CD4-positive, CD25-positive, alpha-beta regulatory T cell (primary cell): ENCODE data around the gene PCDHGA11. TPM values are rescaled to one million over a fixed set of nuclear protein-coding genes. Genes with fewer than 3 reads are reported as not detected.
"Not testable (repeated sequence)": the region's sequence is repeated elsewhere in the genome, so short reads cannot be mapped to it uniquely, and the experiment has no call there.

Source experiments
- ATAC-seq, 2 donors: fragments of 150-1000 bp; cut with Tn5 transposase; one replicate each; pipeline ENCODE4 v1.10.0; 2021; ENCODE audit warnings: low read depth in 2 of 2, moderate number of reproducible peaks in 2 of 2, moderate library complexity in 1 of 2
- DNase-seq, 3 donors: peaks; one replicate each; pipeline versions ENCODE4 v3.0.0 to v3.0.0-alpha.2; 2012 to 2022; ENCODE audit warnings: mixed read lengths in 1 of 3
- H3K27ac ChIP-seq: one replicate; pipeline ENCODE4 v1.7.0; 2013; ENCODE audit warnings: mild to moderate bottlenecking, low read length; ENCODE audit not compliant: insufficient read depth, poor library complexity, severe bottlenecking
- H3K27me3 ChIP-seq: one replicate; pipeline ENCODE4 v1.7.0; 2013; ENCODE audit warnings: low read length; ENCODE audit not compliant: control insufficient read depth, insufficient read depth
- H3K36me3 ChIP-seq: one replicate; pipeline ENCODE4 v1.7.0; 2013; ENCODE audit warnings: mild to moderate bottlenecking, low read length, moderate library complexity; ENCODE audit not compliant: control insufficient read depth, insufficient read depth
- H3K4me1 ChIP-seq: 2 replicates; pipeline ENCODE4 v1.7.0; 2013; ENCODE audit warnings: mild to moderate bottlenecking, low read length; ENCODE audit not compliant: insufficient read depth, control insufficient read depth, poor library complexity, severe bottlenecking
- H3K4me3 ChIP-seq: one replicate; pipeline ENCODE4 v1.7.0; 2013; ENCODE audit warnings: low read depth, mild to moderate bottlenecking, low read length, moderate library complexity
- H3K9me3 ChIP-seq, 2 experiments: 1 replicate in 1 of 2; 2 replicates in 1 of 2; pipeline ENCODE4 v1.7.0; 2013; ENCODE audit warnings: low read length in 2 of 2, mild to moderate bottlenecking in 1 of 2, moderate library complexity in 1 of 2; ENCODE audit not compliant: control insufficient read depth in 2 of 2
- H3K27ac Mint-ChIP-seq, 3 donors: one replicate each; pipeline ENCODE4 v1.8.0; 2020 to 2022; ENCODE audit warnings: mild to moderate bottlenecking in 3 of 3, mixed read lengths in 3 of 3, moderate library complexity in 2 of 3
- H3K27me3 Mint-ChIP-seq: one replicate; pipeline ENCODE4 v1.8.0; 2022; ENCODE audit warnings: mild to moderate bottlenecking, mixed read lengths
- H3K36me3 Mint-ChIP-seq: one replicate; pipeline ENCODE4 v1.8.0; 2020; ENCODE audit warnings: mixed read lengths
- H3K4me1 Mint-ChIP-seq, 4 donors: one replicate each; pipeline ENCODE4 v1.8.0; 2020 to 2022; ENCODE audit warnings: mixed read lengths in 4 of 4, mild to moderate bottlenecking in 1 of 4
- H3K4me3 Mint-ChIP-seq, 4 donors: one replicate each; pipeline ENCODE4 v1.8.0; 2020 to 2022; ENCODE audit warnings: mild to moderate bottlenecking in 4 of 4, mixed read lengths in 4 of 4, moderate library complexity in 3 of 4
- H3K9me3 Mint-ChIP-seq, 7 donors: one replicate each; pipeline ENCODE4 v1.8.0; 2020 to 2022; ENCODE audit warnings: mixed read lengths in 7 of 7, mild to moderate bottlenecking in 3 of 7, moderate library complexity in 2 of 7
- polyA plus RNA-seq, 4 donors: library from polyadenylated mRNA; unstranded; fragments of 300-500 nt; fragmentation: Illumina TruSeq; gene quantifications; one replicate each; pipeline ENCODE4 v1.2.3, GENCODE V29; 2021
- total RNA-seq: library from RNA; stranded (reverse); gene quantifications from one replicate; pipeline ENCODE4 v1.2.3, GENCODE V29; 2022

Gene PCDHGA11
- total and polyA plus RNA-seq, 5 donors from 2014 or later, result not detected

- Histone ChIP-seq H3K4me1 (no peaks in the 10 kb centered on the region), H3K4me3 (no peak overlapping the region), H3K27me3 (peaks cover 28% of the 10 kb centered on the region), H3K27ac (no peak overlapping the region), H3K9me3 (peaks cover 6 to 26% of the 10 kb centered on the region in 2 experiments), H3K36me3 (no peaks in the 10 kb centered on the region)
- H3K36me3 Mint-ChIP-seq, result peaks cover 10% of the 10 kb centered on the region
- DNase-seq, result no peak
- no peak overlapping the region for H3K4me3 Mint-ChIP-seq
- no peak for ATAC-seq
- H3K9me3 Mint-ChIP-seq, result peaks cover 0 to 42% (median 9%) of the 10 kb centered on the region in 7 donors
- peaks cover 41% of the 10 kb centered on the region for H3K27me3 Mint-ChIP-seq
- no peak overlapping the region for H3K27ac Mint-ChIP-seq
- H3K4me1 Mint-ChIP-seq, result peaks cover 3 to 19% (median 4%) of the 10 kb centered on the region in 4 donors
Observed at GRCh38 chr5:141427783-141428426, 7.1 kb downstream of the PCDHGA11 start.

- peaks cover 0 to 45% (median 8%) of the 10 kb centered on the region in 7 donors for H3K9me3 Mint-ChIP-seq
- Histone ChIP-seq H3K4me3 (no peak within 1 kb of the TSS), H3K36me3 (no peaks in the 10 kb centered on the region), H3K27ac (no peak within 1 kb of the TSS), H3K27me3 (peaks cover 20% of the 10 kb centered on the region), H3K9me3 (peaks cover 6 to 21% of the 10 kb centered on the region in 2 experiments), H3K4me1 (no peaks in the 10 kb centered on the region)
- peaks cover 41% of the 10 kb centered on the region for H3K27me3 Mint-ChIP-seq
- ATAC-seq (peak in 1 of 2 donors; percentile 37), DNase-seq (peak in 1 of 3 donors; percentile 46)
- peaks cover 10% of the 10 kb centered on the region for H3K36me3 Mint-ChIP-seq
- peak within 1 kb of the TSS in 1 of 3 donors; percentile 43 for H3K27ac Mint-ChIP-seq
- H3K4me1 Mint-ChIP-seq, result peaks cover 3 to 19% (median 4%) of the 10 kb centered on the region in 4 donors
- peak within 1 kb of the TSS; percentile 35 to 77 (median 66) for H3K4me3 Mint-ChIP-seq
Observed at GRCh38 chr5:141430332-141431113, 9.7 kb downstream of the PCDHGA11 start, which contains the start of gene PCDHGA12. Gene PCDHGA12, plus strand, starts transcription at chr5:141430507. Its CDS starts 253 bp downstream, at chr5:141430760.

GRCh38 chr5:141431286-141431685, 10.4 kb downstream of the PCDHGA11 start:
- DNase-seq (no peak), ATAC-seq (no peak)
- H3K27ac ChIP-seq, result no peak overlapping the region
- peaks cover 37% of the 10 kb centered on the region for H3K27me3 Mint-ChIP-seq
- peaks cover 16% of the 10 kb centered on the region for H3K27me3 ChIP-seq
- no peaks in the 10 kb centered on the region for H3K4me1 ChIP-seq
- H3K36me3 Mint-ChIP-seq, result peaks cover 10% of the 10 kb centered on the region
- no peaks in the 10 kb centered on the region for H3K36me3 ChIP-seq
- no peak overlapping the region for H3K4me3 ChIP-seq
- peaks cover 3 to 19% (median 4%) of the 10 kb centered on the region in 4 donors for H3K4me1 Mint-ChIP-seq
- H3K4me3 Mint-ChIP-seq, result peak overlapping the region in 3 of 4 donors; percentile 35 to 72 (median 60)
- peaks cover 0 to 45% (median 8%) of the 10 kb centered on the region in 7 donors for H3K9me3 Mint-ChIP-seq
- peak overlapping the region in 1 of 3 donors; percentile 43 for H3K27ac Mint-ChIP-seq
- H3K9me3 ChIP-seq, result peaks cover 6 to 21% of the 10 kb centered on the region in 2 experiments

GRCh38 chr5:141432308-141432707, 11.5 kb downstream of the PCDHGA11 start:
- H3K4me1 Mint-ChIP-seq, result peaks cover 3 to 19% (median 4%) of the 10 kb centered on the region in 4 donors
- not testable (repeated sequence) for DNase-seq, H3K4me1 ChIP-seq, H3K27ac ChIP-seq, ATAC-seq, H3K4me3 ChIP-seq, H3K36me3 ChIP-seq, H3K27ac Mint-ChIP-seq, H3K36me3 Mint-ChIP-seq, H3K4me3 Mint-ChIP-seq
- H3K27me3 ChIP-seq, result peaks cover 17% of the 10 kb centered on the region
- H3K27me3 Mint-ChIP-seq, result peaks cover 37% of the 10 kb centered on the region
- peaks cover 6 to 21% of the 10 kb centered on the region in 2 experiments for H3K9me3 ChIP-seq
- H3K9me3 Mint-ChIP-seq, result peaks cover 0 to 40% (median 8%) of the 10 kb centered on the region in 7 donors

GRCh38 chr5:141432726-141433125, 11.9 kb downstream of the PCDHGA11 start:
- H3K4me1 Mint-ChIP-seq, result peaks cover 3 to 19% (median 4%) of the 10 kb centered on the region in 4 donors
- peaks cover 0 to 40% (median 8%) of the 10 kb centered on the region in 7 donors for H3K9me3 Mint-ChIP-seq
- H3K36me3 Mint-ChIP-seq, H3K4me3 Mint-ChIP-seq, ATAC-seq, H3K36me3 ChIP-seq, H3K27ac ChIP-seq, H3K4me1 ChIP-seq, H3K4me3 ChIP-seq, DNase-seq, H3K27ac Mint-ChIP-seq: not testable (repeated sequence)
- H3K27me3 Mint-ChIP-seq, result peaks cover 37% of the 10 kb centered on the region
- peaks cover 17% of the 10 kb centered on the region for H3K27me3 ChIP-seq
- H3K9me3 ChIP-seq, result peaks cover 6 to 21% of the 10 kb centered on the region in 2 experiments

GRCh38 chr5:141434006-141434405, 13.2 kb downstream of the PCDHGA11 start:
- no peak for DNase-seq
- Mint-ChIP-seq H3K9me3 (peaks cover 0 to 34% (median 5%) of the 10 kb centered on the region in 7 donors), H3K27me3 (peaks cover 30% of the 10 kb centered on the region), H3K4me1 (peaks cover 3 to 19% (median 4%) of the 10 kb centered on the region in 4 donors), H3K27ac (no peak overlapping the region), H3K36me3 (peaks cover 10% of the 10 kb centered on the region), H3K4me3 (no peak overlapping the region)
- H3K27ac ChIP-seq, result no peak overlapping the region
- no peaks in the 10 kb centered on the region for H3K4me1 ChIP-seq
- no peak for ATAC-seq
- peaks cover 13% of the 10 kb centered on the region for H3K27me3 ChIP-seq
- peaks cover 6 to 21% of the 10 kb centered on the region in 2 experiments for H3K9me3 ChIP-seq
- H3K36me3 ChIP-seq, result no peaks in the 10 kb centered on the region
- H3K4me3 ChIP-seq, result no peak overlapping the region

- DNase-seq (no peak), ATAC-seq (no peak)
- Histone ChIP-seq H3K27me3 (peaks cover 3% of the 10 kb centered on the region), H3K36me3 (no peaks in the 10 kb centered on the region), H3K4me3 (no peak overlapping the region), H3K27ac (no peak overlapping the region), H3K9me3 (peaks cover 0 to 1% of the 10 kb centered on the region in 2 experiments), H3K4me1 (no peaks in the 10 kb centered on the region)
- H3K27me3 Mint-ChIP-seq, result peaks cover 25% of the 10 kb centered on the region
- no peaks in the 10 kb centered on the region for H3K36me3 Mint-ChIP-seq
- H3K4me3 Mint-ChIP-seq, result no peak overlapping the region
- H3K9me3 Mint-ChIP-seq, result peaks cover 0 to 17% (median 3%) of the 10 kb centered on the region in 7 donors
- no peak overlapping the region for H3K27ac Mint-ChIP-seq
- peaks cover 0 to 1% (median under 1%) of the 10 kb centered on the region in 4 donors for H3K4me1 Mint-ChIP-seq
Observed at GRCh38 chr5:141437221-141437620, 16.4 kb downstream of the PCDHGA11 start.
